HG03575 (cell line): Measurements from ENCODE around the gene PSMD2.
"Not testable (repeated sequence)": the region's sequence is repeated elsewhere in the genome, so short reads cannot be mapped to it uniquely, and the experiment has no call there.

Source experiments
- ATAC-seq: cut with Tn5 transposase; IDR thresholded peaks from one replicate; pipeline ENCODE4 v1.9.1; 2021; ENCODE audit not compliant: unreplicated experiment, insufficient number of reproducible peaks, low FRiP score; ENCODE audit errors: extremely low read depth

PSMD2 gene

DNA sequence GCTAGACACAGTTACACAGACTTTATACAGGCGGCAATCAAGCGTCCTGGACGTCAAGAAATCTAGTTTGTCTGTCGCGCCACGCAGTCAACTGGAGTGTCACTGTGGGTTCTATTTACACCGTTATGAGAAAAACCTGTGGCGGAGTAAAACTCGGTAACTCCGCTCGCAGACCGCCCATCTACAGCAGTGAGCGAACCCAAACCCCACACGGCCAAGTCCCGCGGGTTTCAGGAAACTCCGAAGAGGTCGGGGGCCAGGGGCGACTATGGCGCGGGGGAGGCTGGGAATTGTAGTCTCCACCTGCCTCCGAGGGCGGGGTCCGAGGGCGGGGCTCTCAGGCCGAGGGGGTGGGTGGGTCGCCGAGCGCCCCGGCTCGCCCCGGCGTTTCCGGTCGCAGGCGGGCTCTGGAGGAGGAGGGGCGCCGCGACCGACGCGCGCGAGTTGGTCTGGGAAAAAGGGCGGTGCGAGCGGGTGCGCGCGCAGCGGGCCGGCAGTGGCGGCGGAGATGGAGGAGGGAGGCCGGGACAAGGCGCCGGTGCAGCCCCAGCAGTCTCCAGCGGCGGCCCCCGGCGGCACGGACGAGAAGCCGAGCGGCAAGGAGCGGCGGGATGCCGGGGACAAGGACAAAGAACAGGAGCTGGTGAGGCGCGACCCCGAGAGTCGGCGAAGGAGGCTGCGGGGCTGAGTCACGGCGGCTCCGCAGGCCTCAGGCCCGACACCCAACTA is at the start of gene PSMD2:
PSMD2 (plus strand) TSS at position 483 of the 729 bp plus-strand sequence; CDS start at position 509, 26 bp downstream.
- peak; percentile 48 for ATAC-seq

GRCh38 chr3:184249412-184250166 is 49.5 kb upstream of the PSMD2 start, which contains the start of gene EEF1AKMT4:
EEF1AKMT4 (plus strand) TSS chr3:184249672; CDS start chr3:184249695, 23 bp downstream.
- peak; percentile 56 for ATAC-seq

DNA sequence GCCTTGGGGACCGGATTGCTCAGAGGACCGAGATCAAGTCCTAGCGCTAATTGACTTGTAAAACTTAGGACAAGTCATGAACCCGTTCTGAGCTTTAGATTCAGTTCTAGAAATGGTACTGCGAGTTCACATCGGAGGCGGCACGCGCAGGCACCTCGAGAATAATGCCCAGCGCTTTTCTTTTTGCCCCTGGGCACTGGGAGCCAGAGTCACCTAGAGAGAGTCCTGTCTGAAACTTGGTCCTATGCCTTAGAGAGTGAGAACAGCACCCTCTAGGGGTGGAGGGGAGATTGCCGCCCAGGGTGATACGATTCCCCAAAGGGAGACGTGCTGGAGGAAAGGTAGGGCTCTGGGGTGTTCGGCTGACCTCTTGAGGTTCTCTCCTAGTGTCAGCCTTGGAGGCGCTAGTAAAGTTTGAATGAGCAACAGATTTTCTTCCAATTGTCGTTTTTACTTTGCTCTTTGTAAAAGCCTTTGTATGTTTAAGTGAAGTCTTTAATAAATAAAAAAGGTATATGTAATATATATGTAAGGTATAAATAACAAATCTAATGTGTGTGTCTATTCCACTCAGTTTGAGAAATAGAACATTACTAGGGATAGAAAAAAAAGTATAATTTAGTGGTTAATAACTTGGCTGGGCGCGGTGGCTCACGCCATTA is 48.7 kb upstream of the PSMD2 start:
- ATAC-seq, result peak; percentile 60

GRCh38 chr3:184255291-184256039 is 43.6 kb upstream of the PSMD2 start:
- no peak for ATAC-seq

GRCh38 chr3:184257083-184257915 is 41.7 kb upstream of the PSMD2 start:
- ATAC-seq, result no peak

GRCh38 chr3:184258926-184259325 is 40.1 kb upstream of the PSMD2 start:
- no peak for ATAC-seq

GRCh38 chr3:184259396-184259877 is 39.6 kb upstream of the PSMD2 start:
- ATAC-seq, result no peak

DNA sequence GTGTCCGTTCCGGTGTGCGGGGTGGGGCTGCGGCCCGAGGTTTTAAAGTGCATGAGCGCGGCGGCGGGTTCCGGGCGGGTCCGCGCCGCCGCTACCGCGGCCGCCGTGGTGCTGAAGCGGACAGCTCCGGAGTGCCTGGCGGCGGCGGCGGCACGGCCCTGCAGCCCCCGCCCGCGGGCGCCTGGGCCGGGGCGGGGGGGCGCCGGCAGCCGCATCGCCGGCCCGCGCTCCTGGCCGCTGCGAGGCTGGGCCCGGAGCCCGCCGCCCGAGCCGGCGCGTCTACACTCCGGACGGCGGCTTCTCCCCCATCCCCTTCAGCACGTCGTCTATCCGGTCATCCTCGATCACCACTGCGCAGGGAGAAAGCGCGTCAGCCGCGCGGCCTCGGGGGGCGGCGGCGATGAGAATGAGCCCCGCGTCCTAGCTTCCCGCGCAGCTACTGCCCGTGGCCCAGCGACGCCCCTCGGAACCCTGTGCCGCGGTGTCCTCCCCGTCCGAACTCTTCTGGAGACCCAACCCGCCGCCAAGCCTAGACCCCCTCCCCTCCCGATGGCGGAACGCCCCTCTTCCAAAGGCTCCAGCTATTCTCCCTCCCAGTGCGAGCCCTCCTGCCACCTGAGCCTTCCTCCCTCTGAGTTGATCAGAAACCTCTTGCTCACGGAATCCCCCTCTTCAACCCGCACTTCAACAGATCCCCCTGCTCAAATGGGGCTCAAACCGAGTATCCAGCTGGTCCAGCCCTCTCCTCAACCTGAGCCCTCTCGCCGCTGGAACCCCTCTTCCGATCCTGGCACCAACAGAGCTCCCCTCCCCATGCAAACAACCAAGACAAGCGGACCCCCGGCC is 38.9 kb upstream of the PSMD2 start:
- ATAC-seq, result no peak

DNA sequence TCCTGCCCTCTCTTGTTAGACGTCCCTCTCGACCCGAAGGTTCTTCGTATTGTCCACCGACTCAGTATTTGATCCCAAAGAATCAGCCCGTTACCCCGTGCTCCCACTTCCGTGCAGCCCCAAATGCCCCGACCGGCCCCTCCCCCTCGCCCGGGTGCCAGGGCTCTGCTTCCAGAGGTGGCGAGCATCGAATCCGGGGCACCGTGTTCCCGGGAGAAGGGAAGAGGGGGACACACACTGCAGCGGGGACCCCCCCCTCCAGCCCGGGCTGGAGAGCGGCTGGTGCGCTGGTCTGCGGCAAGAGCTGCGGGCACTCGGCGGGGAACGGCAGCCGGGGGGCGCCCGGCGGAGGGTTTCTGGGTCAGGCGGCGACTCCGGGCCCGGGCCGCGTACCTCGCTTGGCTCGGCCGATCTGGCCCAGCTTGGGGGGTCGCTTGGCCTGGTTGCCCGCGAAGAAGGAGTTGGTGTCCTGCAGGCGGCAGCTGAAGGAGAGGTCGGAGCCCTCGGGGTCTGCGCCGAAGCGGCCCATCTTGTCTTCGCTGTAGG is 38.2 kb upstream of the PSMD2 start:
- ATAC-seq, result no peak

GRCh38 chr3:184261270-184261853 is 37.7 kb upstream of the PSMD2 start, which contains the start of gene CAMK2N2:
CAMK2N2 (minus strand) TSS chr3:184261553; CDS start chr3:184261285, 268 bp downstream.
- ATAC-seq, result no peak

DNA sequence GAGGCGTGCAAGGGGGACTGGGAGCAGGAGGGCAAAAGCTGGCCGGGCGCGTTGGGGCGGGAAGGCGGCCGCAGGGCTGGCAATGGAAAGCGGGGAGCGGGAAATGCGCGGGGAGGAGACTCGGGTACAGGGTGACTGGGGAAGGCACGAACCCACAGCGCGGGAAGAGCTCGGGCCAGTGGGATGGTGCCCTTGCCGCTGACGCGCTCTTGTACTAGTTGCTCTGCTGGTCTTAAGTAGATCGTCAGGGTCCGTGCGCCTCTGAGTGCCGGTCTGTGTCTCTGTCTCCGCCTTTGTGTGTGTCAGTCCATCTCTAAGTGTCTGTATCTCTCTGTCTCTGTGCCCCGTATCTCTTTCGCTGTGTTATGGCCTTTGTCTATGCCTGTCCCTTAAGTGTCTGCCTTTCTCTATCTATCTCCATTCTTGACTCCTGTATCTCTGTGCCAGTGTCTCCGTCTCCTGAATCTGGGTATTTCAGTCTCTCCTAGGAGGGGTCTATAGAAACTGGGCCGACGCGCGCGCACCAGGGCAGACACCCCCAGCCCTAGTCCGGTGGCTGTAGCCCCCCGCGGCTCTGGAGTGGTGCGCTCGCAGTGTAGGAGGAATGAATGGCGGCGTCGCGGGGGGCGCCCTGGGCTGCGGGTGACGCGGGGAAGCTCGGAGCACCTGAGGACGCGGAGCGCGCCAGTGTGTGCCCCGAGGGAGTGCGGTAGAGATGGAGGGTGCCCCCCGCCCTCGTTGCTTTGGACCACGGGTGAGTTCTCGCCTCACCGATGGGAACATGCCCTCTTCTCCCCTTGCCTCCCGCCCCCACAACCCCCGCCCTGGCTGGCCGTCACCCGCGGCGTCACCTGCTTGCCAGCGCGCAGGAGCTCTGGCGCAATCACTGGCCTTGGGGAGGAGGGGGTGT is 36.9 kb upstream of the PSMD2 start:
- no peak for ATAC-seq

DNA sequence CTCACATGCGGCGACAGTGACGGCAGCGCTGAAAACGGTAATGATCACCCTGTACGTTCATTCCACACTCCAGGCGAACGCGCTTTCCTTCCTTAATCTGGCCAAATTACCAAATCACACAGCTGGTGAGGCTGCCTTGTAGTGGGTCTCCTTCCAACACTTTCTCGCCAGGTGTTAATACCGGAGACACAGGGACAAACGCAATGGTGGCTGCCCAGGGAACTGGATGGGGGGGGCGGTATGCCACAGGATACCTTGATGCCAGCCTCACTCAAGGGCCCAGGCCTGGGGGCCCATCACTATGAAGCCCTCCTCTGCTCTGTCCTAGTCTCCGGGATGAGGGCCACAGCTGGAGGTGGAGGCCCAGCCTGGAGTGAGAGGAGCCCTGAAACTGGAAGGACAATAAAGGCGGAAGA is 36.3 kb upstream of the PSMD2 start:
- ATAC-seq, result no peak

DNA sequence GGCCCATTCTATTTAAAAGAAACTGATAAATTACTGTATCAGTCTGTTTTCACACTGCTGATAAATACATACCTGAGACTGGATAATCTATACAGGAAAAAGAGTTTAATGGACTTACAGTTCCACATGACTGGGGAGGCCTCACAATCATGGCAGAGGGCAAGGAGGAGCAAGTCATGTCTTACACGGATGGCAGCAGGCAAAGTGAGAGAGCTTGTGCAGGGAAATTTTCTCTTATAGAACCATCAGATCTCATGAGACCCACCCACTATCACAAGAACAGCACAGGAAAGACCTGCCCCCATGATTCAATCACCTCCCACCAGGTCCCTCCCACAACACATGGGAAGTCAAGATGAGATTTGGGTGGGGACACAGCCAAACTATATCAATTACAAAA is 31.8 kb upstream of the PSMD2 start:
- ATAC-seq, result not testable (repeated sequence)

- no peak for ATAC-seq
Observed at GRCh38 chr3:184272269-184272668, 26.8 kb upstream of the PSMD2 start.

- no peak for ATAC-seq
Observed at GRCh38 chr3:184275381-184275701, 23.7 kb upstream of the PSMD2 start.
